ENCODE results near the gene GNAL. TPM values are rescaled to one million over a fixed set of nuclear protein-coding genes. Genes with fewer than 3 reads are reported as not detected.

Gene GNAL
- total and polyA plus RNA-seq, 2 experiments from 2014 or later: 7.5 to 21.6 TPM

DNA sequence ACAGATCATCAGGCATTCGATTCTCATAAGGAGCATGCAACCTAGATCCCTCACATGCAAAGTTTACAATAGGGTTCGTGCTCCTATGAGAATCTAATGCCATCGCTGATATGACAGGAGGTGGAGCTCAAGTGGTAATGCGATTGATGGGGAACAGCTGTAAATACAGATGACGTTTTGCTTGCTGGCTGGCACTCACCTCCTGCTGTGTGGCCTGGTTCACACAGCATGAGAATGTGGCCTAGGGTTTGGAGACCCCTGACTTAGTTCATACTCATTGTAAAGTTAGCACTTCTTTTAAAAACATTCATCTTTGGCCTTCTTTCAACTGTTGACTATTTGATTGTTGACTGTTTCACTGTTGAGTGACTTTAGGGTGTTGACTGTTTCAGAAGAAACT, 153.5 kb downstream of the GNAL start (continued):
- no peak for TF ChIP-seq JUNB (IDR thresholded peaks at IDR 0.05; ENCODE audit: unreplicated experiment)
- no peak for TF ChIP-seq POLR2AphosphoS5 (IDR thresholded peaks at IDR 0.05; ENCODE audit: low read depth)
- TF ChIP-seq, protein P1, sequence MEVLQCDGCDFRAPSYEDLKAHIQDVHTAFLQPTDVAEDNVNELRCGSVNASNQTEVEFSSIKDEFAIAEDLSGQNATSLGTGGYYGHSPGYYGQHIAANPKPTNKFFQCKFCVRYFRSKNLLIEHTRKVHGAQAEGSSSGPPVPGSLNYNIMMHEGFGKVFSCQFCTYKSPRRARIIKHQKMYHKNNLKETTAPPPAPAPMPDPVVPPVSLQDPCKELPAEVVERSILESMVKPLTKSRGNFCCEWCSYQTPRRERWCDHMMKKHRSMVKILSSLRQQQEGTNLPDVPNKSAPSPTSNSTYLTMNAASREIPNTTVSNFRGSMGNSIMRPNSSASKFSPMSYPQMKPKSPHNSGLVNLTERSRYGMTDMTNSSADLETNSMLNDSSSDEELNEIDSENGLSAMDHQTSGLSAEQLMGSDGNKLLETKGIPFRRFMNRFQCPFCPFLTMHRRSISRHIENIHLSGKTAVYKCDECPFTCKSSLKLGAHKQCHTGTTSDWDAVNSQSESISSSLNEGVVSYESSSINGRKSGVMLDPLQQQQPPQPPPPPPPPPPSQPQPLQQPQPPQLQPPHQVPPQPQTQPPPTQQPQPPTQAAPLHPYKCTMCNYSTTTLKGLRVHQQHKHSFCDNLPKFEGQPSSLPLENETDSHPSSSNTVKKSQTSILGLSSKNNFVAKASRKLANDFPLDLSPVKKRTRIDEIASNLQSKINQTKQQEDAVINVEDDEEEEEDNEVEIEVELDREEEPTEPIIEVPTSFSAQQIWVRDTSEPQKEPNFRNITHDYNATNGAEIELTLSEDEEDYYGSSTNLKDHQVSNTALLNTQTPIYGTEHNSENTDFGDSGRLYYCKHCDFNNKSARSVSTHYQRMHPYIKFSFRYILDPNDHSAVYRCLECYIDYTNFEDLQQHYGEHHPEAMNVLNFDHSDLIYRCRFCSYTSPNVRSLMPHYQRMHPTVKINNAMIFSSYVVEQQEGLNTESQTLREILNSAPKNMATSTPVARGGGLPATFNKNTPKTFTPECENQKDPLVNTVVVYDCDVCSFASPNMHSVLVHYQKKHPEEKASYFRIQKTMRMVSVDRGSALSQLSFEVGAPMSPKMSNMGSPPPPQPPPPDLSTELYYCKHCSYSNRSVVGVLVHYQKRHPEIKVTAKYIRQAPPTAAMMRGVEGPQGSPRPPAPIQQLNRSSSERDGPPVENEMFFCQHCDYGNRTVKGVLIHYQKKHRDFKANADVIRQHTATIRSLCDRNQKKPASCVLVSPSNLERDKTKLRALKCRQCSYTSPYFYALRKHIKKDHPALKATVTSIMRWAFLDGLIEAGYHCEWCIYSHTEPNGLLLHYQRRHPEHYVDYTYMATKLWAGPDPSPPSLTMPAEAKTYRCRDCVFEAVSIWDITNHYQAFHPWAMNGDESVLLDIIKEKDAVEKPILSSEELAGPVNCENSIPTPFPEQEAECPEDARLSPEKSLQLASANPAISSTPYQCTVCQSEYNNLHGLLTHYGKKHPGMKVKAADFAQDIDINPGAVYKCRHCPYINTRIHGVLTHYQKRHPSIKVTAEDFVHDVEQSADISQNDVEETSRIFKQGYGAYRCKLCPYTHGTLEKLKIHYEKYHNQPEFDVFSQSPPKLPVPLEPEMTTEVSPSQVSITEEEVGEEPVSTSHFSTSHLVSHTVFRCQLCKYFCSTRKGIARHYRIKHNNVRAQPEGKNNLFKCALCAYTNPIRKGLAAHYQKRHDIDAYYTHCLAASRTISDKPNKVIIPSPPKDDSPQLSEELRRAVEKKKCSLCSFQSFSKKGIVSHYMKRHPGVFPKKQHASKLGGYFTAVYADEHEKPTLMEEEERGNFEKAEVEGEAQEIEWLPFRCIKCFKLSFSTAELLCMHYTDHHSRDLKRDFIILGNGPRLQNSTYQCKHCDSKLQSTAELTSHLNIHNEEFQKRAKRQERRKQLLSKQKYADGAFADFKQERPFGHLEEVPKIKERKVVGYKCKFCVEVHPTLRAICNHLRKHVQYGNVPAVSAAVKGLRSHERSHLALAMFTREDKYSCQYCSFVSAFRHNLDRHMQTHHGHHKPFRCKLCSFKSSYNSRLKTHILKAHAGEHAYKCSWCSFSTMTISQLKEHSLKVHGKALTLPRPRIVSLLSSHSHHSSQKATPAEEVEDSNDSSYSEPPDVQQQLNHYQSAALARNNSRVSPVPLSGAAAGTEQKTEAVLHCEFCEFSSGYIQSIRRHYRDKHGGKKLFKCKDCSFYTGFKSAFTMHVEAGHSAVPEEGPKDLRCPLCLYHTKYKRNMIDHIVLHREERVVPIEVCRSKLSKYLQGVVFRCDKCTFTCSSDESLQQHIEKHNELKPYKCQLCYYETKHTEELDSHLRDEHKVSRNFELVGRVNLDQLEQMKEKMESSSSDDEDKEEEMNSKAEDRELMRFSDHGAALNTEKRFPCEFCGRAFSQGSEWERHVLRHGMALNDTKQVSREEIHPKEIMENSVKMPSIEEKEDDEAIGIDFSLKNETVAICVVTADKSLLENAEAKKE (CRISPR knock-in tag; IDR thresholded peaks at IDR 0.05): no peak
- TF ChIP-seq, protein P2, sequence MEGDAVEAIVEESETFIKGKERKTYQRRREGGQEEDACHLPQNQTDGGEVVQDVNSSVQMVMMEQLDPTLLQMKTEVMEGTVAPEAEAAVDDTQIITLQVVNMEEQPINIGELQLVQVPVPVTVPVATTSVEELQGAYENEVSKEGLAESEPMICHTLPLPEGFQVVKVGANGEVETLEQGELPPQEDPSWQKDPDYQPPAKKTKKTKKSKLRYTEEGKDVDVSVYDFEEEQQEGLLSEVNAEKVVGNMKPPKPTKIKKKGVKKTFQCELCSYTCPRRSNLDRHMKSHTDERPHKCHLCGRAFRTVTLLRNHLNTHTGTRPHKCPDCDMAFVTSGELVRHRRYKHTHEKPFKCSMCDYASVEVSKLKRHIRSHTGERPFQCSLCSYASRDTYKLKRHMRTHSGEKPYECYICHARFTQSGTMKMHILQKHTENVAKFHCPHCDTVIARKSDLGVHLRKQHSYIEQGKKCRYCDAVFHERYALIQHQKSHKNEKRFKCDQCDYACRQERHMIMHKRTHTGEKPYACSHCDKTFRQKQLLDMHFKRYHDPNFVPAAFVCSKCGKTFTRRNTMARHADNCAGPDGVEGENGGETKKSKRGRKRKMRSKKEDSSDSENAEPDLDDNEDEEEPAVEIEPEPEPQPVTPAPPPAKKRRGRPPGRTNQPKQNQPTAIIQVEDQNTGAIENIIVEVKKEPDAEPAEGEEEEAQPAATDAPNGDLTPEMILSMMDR (conservative IDR thresholded peaks at IDR 0.05; ENCODE audit: low read depth in 2 of 2): no peak
- no peak for TF ChIP-seq CREB1 (CRISPR knock-in tag; IDR thresholded peaks at IDR 0.05; ENCODE audit: low read depth)
- no peak for TF ChIP-seq STAT1 (IDR thresholded peaks at IDR 0.05; ENCODE audit: unreplicated experiment)

DNA sequence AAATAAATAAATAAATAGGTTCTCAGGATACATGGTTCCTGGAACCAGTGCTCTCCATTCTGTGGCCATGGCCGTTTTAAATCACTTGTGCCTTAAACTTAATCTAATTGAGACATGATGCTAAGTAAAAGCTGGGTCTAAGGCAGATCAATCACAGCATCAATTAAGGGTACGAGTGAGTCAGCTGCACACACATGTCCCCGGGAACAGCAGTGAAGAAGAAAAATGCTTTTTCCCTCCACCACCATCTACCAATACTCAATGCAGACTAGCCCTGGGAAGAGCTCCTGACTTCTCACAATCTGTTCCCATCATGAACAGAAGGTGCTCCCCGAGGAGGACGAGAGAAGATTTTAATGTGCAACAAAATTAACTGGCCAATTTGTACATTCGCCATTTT, 155.4 kb downstream of the GNAL start:
- Mint-ChIP-seq H3K36me3 (ENCODE audit: low read depth) (no peaks in the 10 kb centered on the region), H3K9me3 (no peaks in the 10 kb centered on the region), H3K4me1 (peaks cover 9% of the 10 kb centered on the region), H3K27me3 (ENCODE audit: insufficient read depth, low read depth, poor library complexity) (no peaks in the 10 kb centered on the region), H3K27ac (no peak overlapping the region), H3K4me3 (no peak overlapping the region)
- Histone ChIP-seq H3K79me2 (replicated peaks; ENCODE audit: insufficient read depth) (no peaks in the 10 kb centered on the region), H3K4me2 (no peak overlapping the region), H2AFZ (no peak overlapping the region), H3K9me2 (ENCODE audit: insufficient read depth) (no peaks in the 10 kb centered on the region), H3F3A (replicated peaks; ENCODE audit: low read depth) (no peaks in the 10 kb centered on the region), H3K27me3 (ENCODE audit: insufficient read depth) (no peaks in the 10 kb centered on the region), H3K4me1 (ENCODE audit: insufficient read depth) (no peaks in the 10 kb centered on the region), H3K4me3 (no peak overlapping the region), H3K27ac (ENCODE audit: low read depth) (no peak overlapping the region), H4K20me1 (replicated peaks; ENCODE audit: insufficient read depth) (no peaks in the 10 kb centered on the region), H3K36me3 (ENCODE audit: insufficient read depth) (no peaks in the 10 kb centered on the region)
- ATAC-seq: no peak
- DNase-seq (ENCODE audit: low spot score): no peak
- TF ChIP-seq EZH2phosphoT487 (IDR thresholded peaks at IDR 0.05; ENCODE audit: unreplicated experiment) (no peak), ZNF114 (CRISPR knock-in tag; IDR thresholded peaks at IDR 0.05) (no peak), EZH2 (IDR thresholded peaks at IDR 0.05; ENCODE audit: low read depth, unreplicated experiment) (no peak)
- TF ChIP-seq, protein P3, sequence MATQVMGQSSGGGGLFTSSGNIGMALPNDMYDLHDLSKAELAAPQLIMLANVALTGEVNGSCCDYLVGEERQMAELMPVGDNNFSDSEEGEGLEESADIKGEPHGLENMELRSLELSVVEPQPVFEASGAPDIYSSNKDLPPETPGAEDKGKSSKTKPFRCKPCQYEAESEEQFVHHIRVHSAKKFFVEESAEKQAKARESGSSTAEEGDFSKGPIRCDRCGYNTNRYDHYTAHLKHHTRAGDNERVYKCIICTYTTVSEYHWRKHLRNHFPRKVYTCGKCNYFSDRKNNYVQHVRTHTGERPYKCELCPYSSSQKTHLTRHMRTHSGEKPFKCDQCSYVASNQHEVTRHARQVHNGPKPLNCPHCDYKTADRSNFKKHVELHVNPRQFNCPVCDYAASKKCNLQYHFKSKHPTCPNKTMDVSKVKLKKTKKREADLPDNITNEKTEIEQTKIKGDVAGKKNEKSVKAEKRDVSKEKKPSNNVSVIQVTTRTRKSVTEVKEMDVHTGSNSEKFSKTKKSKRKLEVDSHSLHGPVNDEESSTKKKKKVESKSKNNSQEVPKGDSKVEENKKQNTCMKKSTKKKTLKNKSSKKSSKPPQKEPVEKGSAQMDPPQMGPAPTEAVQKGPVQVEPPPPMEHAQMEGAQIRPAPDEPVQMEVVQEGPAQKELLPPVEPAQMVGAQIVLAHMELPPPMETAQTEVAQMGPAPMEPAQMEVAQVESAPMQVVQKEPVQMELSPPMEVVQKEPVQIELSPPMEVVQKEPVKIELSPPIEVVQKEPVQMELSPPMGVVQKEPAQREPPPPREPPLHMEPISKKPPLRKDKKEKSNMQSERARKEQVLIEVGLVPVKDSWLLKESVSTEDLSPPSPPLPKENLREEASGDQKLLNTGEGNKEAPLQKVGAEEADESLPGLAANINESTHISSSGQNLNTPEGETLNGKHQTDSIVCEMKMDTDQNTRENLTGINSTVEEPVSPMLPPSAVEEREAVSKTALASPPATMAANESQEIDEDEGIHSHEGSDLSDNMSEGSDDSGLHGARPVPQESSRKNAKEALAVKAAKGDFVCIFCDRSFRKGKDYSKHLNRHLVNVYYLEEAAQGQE (IDR thresholded peaks at IDR 0.05; ENCODE audit: unreplicated experiment): no peak

All from GM23338 (cell line).